NCI-H2196 treated with DMSO at 0.1 percent for 48 hours (cell line): ENCODE measurements around the gene HAUS2.
"Not testable (repeated sequence)": the region's sequence is repeated elsewhere in the genome, so short reads cannot be mapped to it uniquely, and the experiment has no call there.

Experiments
- DNase-seq: peaks from one replicate; lab custom pipeline; 2025; ENCODE audit not compliant: unreplicated experiment; lab: John Stamatoyannopoulos, UW

The HAUS2 gene

GRCh38 chr15:42575188-42576039, 26.8 kb downstream of the HAUS2 start, which contains the start of gene STARD9:
STARD9 (plus strand) TSS chr15:42575606; CDS start chr15:42575716, 110 bp downstream.
- peak; percentile 89 for DNase-seq

- DNase-seq, result no peak
Observed at GRCh38 chr15:42576040-42576594, 27.5 kb downstream of the HAUS2 start.

GRCh38 chr15:42576776-42577175, 28.1 kb downstream of the HAUS2 start:
- no peak for DNase-seq

- no peak for DNase-seq
Observed at GRCh38 chr15:42577514-42578031, 28.9 kb downstream of the HAUS2 start.

GRCh38 chr15:42578984-42579537, 30.4 kb downstream of the HAUS2 start:
- DNase-seq, result no peak

- DNase-seq, result peak; percentile 28
Observed at GRCh38 chr15:42581272-42581730, 32.7 kb downstream of the HAUS2 start.

- no peak for DNase-seq
Observed at GRCh38 chr15:42582569-42583375, 34.1 kb downstream of the HAUS2 start.

- no peak for DNase-seq
Observed at GRCh38 chr15:42584031-42584765, 35.6 kb downstream of the HAUS2 start.

- no peak for DNase-seq
Observed at GRCh38 chr15:42590619-42591237, 42.1 kb downstream of the HAUS2 start.

GRCh38 chr15:42591238-42591934, 42.7 kb downstream of the HAUS2 start:
- DNase-seq, result no peak

GRCh38 chr15:42592716-42593115, 44.1 kb downstream of the HAUS2 start:
- no peak for DNase-seq

GRCh38 chr15:42593143-42593542, 44.5 kb downstream of the HAUS2 start:
- no peak for DNase-seq

- no peak for DNase-seq
Observed at GRCh38 chr15:42594095-42594494, 45.5 kb downstream of the HAUS2 start.

GRCh38 chr15:42595626-42596240, 47.1 kb downstream of the HAUS2 start:
- DNase-seq, result no peak

- DNase-seq, result not testable (repeated sequence)
Observed at GRCh38 chr15:42601316-42601715, 52.7 kb downstream of the HAUS2 start.

GRCh38 chr15:42602501-42602900, 53.9 kb downstream of the HAUS2 start:
- no peak for DNase-seq

- no peak for DNase-seq
Observed at GRCh38 chr15:42603978-42604377, 55.3 kb downstream of the HAUS2 start.

- no peak for DNase-seq
Observed at GRCh38 chr15:42604894-42605744, 56.5 kb downstream of the HAUS2 start.
